SKM-1 (cell line): ENCODE results near the gene ADCY1.

Experiments used
- DNase-seq: peaks from one replicate; lab custom pipeline; 2025; ENCODE audit not compliant: unreplicated experiment; lab: John Stamatoyannopoulos, UW

The ADCY1 gene

DNA sequence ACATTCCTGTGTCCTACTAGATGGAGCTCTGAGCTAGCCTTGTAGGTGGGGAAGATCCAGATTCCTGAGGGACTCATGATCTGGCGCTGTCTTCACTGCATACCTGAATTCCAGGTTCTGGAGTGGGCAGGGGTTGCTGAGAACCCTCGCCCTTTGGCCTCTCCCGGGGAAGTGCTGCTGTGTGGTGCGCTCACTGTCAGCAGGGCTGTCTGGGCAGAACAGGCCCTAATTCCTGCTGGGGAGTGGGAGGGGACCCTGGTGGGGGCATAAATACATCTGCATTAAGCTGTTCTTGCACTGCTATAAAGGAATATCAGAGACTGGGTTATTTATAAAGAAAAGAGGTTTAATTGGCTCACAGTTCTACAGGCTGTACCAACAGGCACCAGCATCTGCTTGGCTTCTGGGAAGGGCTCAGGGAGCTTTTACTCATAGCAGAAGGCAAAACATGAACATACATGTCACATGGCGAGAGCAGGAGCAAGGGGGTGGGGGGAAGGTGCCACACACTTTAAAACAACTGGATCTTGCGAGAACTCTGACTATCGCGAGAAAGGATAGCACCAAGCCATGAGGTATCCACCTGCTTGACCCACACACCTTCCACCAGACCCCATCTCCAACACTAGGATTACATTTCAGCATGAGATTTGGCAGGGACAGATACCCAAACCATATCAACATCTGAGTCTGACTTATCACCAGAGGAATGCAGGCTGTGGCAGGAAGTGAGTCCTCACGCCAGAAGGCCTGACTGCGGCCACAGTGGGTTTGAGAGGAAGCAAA lies 115.0 kb downstream of the ADCY1 start:
- no peak for DNase-seq

DNA sequence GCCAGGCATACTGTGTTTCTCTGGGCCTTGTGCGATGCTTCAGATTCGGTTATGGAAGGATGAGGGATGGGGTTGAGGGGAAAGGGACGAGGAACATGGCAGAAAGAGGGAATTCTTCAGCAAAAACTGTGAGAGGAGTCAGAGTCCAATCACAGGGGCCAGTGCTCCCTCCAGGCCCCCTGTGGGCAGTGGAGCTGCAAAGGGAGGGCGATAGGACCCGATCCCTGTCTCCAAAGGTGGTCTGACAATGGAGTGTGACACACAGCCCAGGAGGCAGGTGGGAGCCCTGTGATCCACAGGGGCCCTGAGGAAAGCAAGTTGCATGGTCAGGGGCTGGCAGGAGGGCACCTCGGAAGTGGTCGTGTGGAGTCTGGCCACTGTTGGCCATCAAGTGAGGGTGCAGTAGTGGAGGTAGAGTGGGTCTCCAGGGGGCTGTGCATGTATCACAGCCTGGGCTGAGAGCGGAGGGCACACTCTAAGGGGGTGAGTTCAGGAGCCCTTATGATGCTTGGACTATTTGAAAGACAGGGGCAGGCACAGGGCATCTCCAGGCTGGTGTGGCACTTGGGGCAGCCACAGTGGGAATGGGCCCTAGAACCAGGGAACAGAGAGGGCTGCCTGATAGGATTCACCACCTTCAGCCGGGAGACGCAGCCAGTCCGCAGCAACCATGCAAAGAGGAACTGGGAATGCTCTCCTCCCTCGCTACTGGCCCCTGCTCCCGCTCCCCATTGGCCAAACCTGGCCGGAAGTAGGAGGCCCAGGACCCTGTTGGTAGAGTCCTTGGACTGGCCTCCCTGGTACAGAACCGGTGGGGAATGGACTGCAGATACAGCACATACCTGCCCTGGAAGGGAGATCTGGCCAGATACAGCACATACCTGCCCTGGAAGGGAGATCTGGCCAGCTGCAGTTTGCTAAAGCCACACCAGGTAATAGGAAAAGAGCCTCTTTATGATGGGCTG lies 115.9 kb downstream of the ADCY1 start:
- DNase-seq: no peak

DNA sequence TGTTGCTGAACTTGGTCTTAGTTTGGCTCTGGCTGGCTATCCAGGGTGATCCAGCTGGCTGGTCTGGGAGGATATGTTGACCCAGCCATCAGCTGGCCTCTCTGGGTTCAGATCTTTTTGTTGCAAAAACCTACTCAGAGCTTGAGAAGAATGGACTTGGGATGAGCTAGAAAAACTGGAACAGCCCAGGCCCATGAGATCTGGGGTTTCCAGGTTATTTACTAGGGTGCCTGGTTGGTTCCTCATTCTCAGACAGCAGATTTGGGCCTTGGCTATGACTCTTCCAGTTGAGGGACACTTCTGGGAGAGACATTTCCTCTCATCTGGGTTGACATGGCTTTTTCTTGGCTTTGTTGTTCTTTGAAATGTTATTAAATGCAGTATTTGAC lies 116.6 kb downstream of the ADCY1 start:
- DNase-seq: no peak

DNA sequence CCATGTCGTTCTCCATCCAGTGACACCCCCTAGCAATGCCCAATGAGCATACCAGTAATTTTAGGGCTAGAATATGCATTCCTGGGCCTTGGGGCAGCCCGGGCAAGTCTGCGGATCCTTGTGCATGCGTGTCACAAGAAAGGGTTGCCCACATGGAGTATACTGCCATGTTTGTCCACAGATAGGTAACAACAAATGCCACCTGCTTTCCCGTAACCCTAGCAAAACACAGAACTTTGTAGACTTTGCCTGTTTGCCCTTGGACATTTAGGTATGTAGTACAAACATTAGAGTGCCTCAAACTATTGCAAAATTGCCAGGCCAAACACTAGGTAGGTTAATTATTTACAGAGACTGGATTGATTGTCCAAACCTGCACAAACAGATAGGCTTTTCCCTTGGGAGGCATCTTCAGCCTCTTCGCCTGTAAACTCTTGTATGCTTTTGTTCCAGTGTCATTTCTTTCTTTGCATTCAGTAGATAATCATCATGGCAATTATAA lies 117.0 kb downstream of the ADCY1 start:
- no peak for DNase-seq

GRCh38 chr7:45692031-45692430 lies 117.9 kb downstream of the ADCY1 start:
- no peak for DNase-seq

DNA sequence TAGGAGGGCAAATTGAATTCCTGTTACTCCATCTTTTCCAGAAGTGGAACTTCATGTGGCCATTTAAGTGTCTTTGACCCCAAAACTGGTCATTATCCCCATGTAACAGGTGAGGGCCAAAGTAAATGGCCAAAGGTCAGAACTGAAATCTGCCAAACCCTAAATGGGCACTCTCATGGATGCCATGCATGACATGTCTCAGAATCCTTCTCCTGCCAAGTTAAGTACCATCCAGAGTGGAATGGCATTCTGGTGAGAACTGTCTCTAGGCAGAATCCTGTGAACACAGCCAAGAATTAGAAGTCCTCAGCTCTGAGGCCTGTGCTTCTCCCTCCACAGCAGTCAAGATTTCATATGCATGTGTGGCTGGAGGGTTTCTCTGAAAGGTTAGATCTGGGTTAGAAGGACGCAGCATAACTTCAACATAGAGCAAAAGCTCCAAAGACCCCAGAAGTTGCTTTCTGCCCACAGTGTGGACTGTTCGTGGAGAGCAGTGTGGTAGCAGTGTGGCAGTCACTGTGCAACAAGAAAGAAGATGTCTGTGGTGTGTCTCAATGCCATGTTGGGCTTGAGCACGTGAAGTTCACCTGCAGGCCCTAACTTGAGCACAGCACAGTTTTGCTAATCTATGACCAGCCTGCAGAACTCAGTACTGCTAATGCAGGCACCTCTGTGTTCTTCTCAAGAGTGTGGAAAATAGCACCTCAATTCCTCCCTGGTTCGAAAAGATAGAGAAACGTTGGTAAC lies 121.3 kb downstream of the ADCY1 start:
- no peak for DNase-seq

DNA sequence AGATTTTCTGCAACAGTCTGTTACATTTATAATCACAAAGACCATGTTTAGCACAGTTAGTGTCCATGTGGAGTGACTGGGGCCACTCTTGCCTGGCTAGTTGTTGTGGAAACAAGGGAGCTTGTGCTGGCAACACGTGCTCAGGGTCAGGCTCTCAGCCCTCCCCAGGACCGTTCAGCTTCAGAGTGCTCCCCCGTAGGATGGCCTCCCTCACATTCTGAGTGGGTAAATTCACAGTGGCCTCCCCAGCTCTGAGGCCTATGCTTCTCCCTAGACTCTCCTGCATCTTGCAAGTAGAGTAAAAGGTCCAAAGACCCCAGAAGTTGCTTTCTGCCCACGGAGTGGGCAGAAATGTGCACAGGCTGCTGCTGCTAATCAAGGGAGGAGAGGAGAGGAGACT lies 122.3 kb downstream of the ADCY1 start:
- no peak for DNase-seq

DNA sequence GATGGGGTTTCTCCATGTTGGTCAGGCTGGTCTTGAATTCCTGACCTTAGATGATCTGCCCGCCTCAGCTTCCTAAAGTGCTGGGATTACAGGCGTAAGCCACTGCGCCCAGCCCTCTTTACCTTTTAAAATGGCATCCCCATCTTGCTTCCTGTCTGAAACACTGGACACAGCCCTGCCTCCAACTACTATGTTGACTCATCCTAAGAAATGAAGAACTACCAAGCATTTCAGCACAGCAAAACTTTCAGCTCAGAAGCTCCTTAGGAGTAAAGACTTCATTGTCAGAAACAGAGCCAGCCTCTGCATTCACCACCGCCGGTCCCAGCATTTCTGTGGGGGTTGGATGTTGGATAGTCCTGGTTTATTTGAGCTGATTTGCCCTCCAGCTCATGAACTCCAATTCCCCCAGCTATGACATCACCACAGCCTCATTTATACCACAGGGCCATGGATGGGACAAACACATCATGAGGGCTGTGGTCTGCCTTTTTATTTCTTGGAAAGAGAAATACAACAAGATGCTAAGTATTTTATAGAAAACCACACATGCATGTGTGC lies 123.5 kb downstream of the ADCY1 start:
- DNase-seq: no peak

- DNase-seq: no peak
Measured at GRCh38 chr7:45698303-45699014, 124.3 kb downstream of the ADCY1 start.

DNA sequence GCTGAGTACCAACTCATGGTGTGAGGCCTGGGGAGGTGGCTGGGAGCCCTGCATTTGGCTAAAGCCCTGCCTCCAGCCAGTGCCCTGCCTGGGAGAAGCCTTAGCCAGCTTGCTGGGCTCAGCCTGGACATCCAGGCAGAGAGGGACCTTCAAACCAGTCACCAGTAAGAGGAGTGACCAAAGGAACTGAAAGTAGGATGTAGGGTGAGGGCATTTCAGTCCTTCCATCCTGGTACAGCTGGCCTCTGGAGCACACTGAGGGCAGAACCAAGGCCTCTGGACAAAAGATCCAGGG lies 124.8 kb downstream of the ADCY1 start:
- no peak for DNase-seq

DNA sequence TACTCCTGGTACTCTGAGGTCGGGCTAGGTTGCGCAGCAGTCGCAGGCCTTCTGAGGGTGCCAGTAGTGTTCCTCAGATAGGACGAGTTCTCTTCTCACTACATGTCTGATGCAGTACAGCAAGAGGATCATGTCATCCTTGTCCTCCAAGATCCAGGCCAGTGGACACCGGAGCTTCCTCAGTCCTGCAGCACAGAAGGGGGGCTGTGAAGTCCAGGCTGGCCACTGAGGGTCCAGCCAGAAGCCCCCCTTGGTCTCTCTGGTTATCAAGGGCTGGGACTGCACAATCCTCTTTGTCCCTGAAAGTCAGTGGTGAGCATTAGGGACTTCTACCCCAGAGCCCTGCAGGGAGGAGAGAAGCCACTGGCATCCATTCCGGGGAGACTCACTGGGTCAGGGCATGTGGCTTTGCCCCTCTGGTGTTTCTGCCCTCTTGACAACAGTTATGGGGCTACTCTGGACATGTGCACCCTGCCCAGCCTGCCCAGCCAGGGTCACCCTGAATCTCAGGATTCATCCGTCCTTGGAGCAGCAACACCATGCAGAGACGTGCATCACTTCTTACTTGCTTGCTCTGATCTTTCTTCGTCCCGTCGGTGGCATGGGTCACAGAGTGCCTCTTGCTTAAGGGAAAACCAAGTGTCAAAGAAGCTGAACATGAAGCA lies 125.7 kb downstream of the ADCY1 start:
- no peak for DNase-seq

GRCh38 chr7:45700556-45700955 lies 126.4 kb downstream of the ADCY1 start:
- DNase-seq: no peak

DNA sequence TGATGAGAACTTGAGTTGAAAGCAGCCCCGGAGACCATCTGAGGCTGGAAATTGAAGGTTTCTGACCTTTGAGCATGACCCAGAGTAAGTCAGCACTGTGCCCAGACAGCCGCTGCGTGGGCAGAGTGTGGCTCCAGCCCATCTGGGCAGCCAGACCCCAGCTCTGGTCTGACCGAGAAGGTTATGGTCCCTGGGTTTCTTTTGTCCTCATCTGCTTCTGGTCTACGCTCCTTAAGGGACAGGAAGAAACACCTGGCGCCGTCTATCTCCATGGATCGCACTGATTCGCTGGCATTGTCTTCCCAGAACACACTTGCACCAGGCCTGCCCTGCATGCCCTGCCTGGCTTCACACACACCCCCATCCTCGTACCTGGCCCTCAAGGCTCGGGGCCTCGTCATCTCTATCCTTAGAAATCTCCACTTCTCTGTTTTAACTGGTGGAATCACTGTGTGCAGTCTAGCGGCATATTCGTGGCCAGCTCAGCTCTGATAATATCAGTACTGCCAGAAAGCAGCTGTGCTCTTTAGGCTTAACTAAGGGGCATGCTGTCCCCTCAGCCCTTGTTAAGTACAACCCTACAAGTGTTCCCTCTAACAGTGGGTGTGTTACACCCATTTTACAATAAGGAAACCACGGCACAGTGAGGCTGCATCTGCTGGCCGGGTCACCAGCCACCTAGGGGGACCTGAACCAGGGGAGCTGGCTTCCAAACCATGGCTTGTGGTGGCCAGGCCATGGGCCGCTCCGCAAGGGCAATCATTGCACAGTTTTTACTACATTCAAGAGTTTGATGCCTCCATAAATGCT lies 127.7 kb downstream of the ADCY1 start:
- no peak for DNase-seq

DNA sequence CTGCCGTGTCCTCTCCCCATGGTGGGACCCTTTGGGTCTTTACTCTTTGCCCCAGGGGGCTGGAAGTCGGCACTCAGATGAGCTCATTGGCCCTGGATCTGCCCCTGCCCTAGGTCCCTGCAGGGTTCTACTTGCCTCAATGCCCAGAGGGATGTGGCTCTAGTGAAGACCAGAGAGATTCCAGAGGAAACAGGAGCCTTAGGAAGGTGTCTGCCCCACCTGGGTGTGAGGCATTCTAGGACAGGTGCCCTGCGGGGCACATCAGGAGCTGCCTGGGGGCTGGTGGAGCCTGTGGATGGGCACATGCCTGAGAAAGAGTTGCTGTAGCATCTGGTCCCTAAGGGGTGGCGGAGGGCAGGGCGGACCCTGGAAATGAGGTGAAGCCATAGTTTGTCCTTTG lies 128.6 kb downstream of the ADCY1 start:
- no peak for DNase-seq

GRCh38 chr7:45703373-45703821 lies 129.2 kb downstream of the ADCY1 start:
- no peak for DNase-seq

- DNase-seq: no peak
Measured at GRCh38 chr7:45703911-45704682, 129.9 kb downstream of the ADCY1 start.

DNA sequence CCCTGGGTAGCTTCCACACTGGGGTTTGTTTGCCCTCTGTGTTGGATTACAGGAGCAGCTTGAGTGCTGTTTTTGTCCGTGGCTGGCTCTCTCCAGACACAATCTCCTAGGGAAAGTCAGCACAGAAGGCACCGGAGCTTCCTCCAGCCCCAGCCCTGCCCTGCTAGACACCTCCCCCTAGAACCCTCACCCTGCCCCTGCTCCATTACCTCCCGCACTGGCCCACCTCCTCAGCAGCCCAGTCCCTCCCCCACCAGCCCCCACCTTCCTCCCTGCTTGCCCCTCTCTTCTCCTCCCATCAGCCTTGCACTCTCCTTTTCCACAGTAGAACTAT lies 130.5 kb downstream of the ADCY1 start:
- DNase-seq: no peak
